Measurements from ENCODE around the gene SPRED1. TPM values are rescaled to one million over a fixed set of nuclear protein-coding genes. Genes with fewer than 3 reads are reported as not detected.

SPRED1 gene
- total and polyA plus RNA-seq, 11 donors, result 3.3 to 34.8 (median 9.7) TPM

GRCh38 chr15:38212729-38213351 is 39.8 kb upstream of the SPRED1 start:
- peak overlapping the region in 1 of 12 donors; percentile 28 for H3K27ac ChIP-seq
- no peak for TF ChIP-seq POLR2A (IDR thresholded peaks at IDR 0.05)
- TF ChIP-seq CTCF (IDR thresholded peaks at IDR 0.05), result no peak
- no peak overlapping the region for H3K4me3 ChIP-seq
- intact Hi-C loops (cut with DNase I), result loop anchor here in 1 of 10 donors (10.0 kb wide), 1 partner anchor 138 kb away; no protein-coding TSS in a partner anchor
- no peaks in the 10 kb centered on the region for H3K36me3 ChIP-seq
- H3K27me3 ChIP-seq, result no peaks in the 10 kb centered on the region
- H3K4me1 ChIP-seq, result peaks cover 0 to 30% (median 12%) of the 10 kb centered on the region in 12 donors
- 73 to 82% (median 78%) methylated on average over 3 of the region's 3 CpGs for WGBS, 4 donors
- no peak for ATAC-seq
- DNase-seq, result no peak
- no peaks in the 10 kb centered on the region for H3K9me3 ChIP-seq

GRCh38 chr15:38213356-38213755 is 39.3 kb upstream of the SPRED1 start:
- H3K27ac ChIP-seq, result peak overlapping the region in 1 of 12 donors; percentile 28
- no peak for TF ChIP-seq POLR2A (IDR thresholded peaks at IDR 0.05)
- TF ChIP-seq CTCF (IDR thresholded peaks at IDR 0.05), result no peak
- H3K9me3 ChIP-seq, result no peaks in the 10 kb centered on the region
- intact Hi-C loops (cut with DNase I), result loop anchor here in 1 of 10 donors (10.0 kb wide), 1 partner anchor 139 kb away; no protein-coding TSS in a partner anchor
- ATAC-seq, result no peak
- 95 to 100% (median 97%) methylated on average over 2 of the region's 2 CpGs for WGBS, 4 donors
- peaks cover 0 to 35% (median 12%) of the 10 kb centered on the region in 12 donors for H3K4me1 ChIP-seq
- no peaks in the 10 kb centered on the region for H3K27me3 ChIP-seq
- no peak for DNase-seq
- H3K36me3 ChIP-seq, result no peaks in the 10 kb centered on the region
- H3K4me3 ChIP-seq, result no peak overlapping the region

- peak in 3 of 4 donors; percentile 21 to 85 (median 67) for ATAC-seq
Observed at GRCh38 chr15:38215707-38216106, 36.9 kb upstream of the SPRED1 start.

More at GRCh38 chr15:38215707-38216106, 36.9 kb upstream of the SPRED1 start:
- WGBS, 4 donors, result 40 to 56% (median 50%) methylated on average over 1 of the region's 1 CpG
- Histone ChIP-seq H3K36me3 (no peaks in the 10 kb centered on the region), H3K9me3 (no peaks in the 10 kb centered on the region), H3K27me3 (no peaks in the 10 kb centered on the region), H3K27ac (peak overlapping the region in 1 of 12 donors; percentile 45), H3K4me3 (no peak overlapping the region), H3K4me1 (peaks cover 0 to 31% (median 8%) of the 10 kb centered on the region in 12 donors)
- no peak for DNase-seq
- TF ChIP-seq CTCF (IDR thresholded peaks at IDR 0.05) (no peak), POLR2A (IDR thresholded peaks at IDR 0.05) (no peak)
- intact Hi-C loops (cut with DNase I), result loop anchor here in 1 of 10 donors (10.0 kb wide), 1 partner anchor 141 kb away; no protein-coding TSS in a partner anchor

All from heart left ventricle (tissue), 16 donors.